ENCODE results near the gene RASGRP4.
"Not testable (repeated sequence)": the region's sequence is repeated elsewhere in the genome, so short reads cannot be mapped to it uniquely, and the experiment has no call there.

RASGRP4 gene

GRCh38 chr19:38425810-38426466 lies at the start of gene RASGRP4:
RASGRP4 (minus strand) TSS chr19:38426219; CDS start chr19:38426091, 128 bp downstream.
- no peak for DNase-seq (ENCODE audit: low read depth, low spot score)

- DNase-seq (ENCODE audit: low read depth, low spot score), result no peak
Observed at GRCh38 chr19:38475176-38475575, 49.2 kb upstream of the RASGRP4 start.

GRCh38 chr19:38473201-38473600 lies 47.2 kb upstream of the RASGRP4 start:
- DNase-seq (ENCODE audit: low read depth, low spot score), result no peak

GRCh38 chr19:38472725-38473124 lies 46.7 kb upstream of the RASGRP4 start:
- DNase-seq (ENCODE audit: low read depth, low spot score), result not testable (repeated sequence)

GRCh38 chr19:38470788-38471480 lies 44.9 kb upstream of the RASGRP4 start:
- DNase-seq (ENCODE audit: low read depth, low spot score), result no peak

- no peak for DNase-seq (ENCODE audit: low read depth, low spot score)
Observed at GRCh38 chr19:38469151-38469550, 43.1 kb upstream of the RASGRP4 start.

- DNase-seq (ENCODE audit: low read depth, low spot score), result no peak
Observed at GRCh38 chr19:38467541-38468525, 41.8 kb upstream of the RASGRP4 start.

GRCh38 chr19:38466050-38466449 lies 40.0 kb upstream of the RASGRP4 start:
- no peak for DNase-seq (ENCODE audit: low read depth, low spot score)

GRCh38 chr19:38464421-38465082 lies 38.5 kb upstream of the RASGRP4 start:
- DNase-seq (ENCODE audit: low read depth, low spot score), result no peak

- no peak for DNase-seq (ENCODE audit: low read depth, low spot score)
Observed at GRCh38 chr19:38463365-38463764, 37.3 kb upstream of the RASGRP4 start.

- DNase-seq (ENCODE audit: low read depth, low spot score), result no peak
Observed at GRCh38 chr19:38458991-38459390, 33.0 kb upstream of the RASGRP4 start.

GRCh38 chr19:38457690-38458405 lies 31.8 kb upstream of the RASGRP4 start:
- no peak for DNase-seq (ENCODE audit: low read depth, low spot score)

- DNase-seq (ENCODE audit: low read depth, low spot score), result no peak
Observed at GRCh38 chr19:38457202-38457601, 31.2 kb upstream of the RASGRP4 start.

- no peak for DNase-seq (ENCODE audit: low read depth, low spot score)
Observed at GRCh38 chr19:38455031-38455430, 29.0 kb upstream of the RASGRP4 start.

- no peak for DNase-seq (ENCODE audit: low read depth, low spot score)
Observed at GRCh38 chr19:38453596-38453995, 27.6 kb upstream of the RASGRP4 start.

- no peak for DNase-seq (ENCODE audit: low read depth, low spot score)
Observed at GRCh38 chr19:38452430-38453366, 26.7 kb upstream of the RASGRP4 start.

GRCh38 chr19:38451629-38452028 lies 25.6 kb upstream of the RASGRP4 start:
- DNase-seq (ENCODE audit: low read depth, low spot score), result no peak

GRCh38 chr19:38451036-38451435 lies 25.0 kb upstream of the RASGRP4 start:
- DNase-seq (ENCODE audit: low read depth, low spot score), result no peak

GRCh38 chr19:38449518-38449917 lies 23.5 kb upstream of the RASGRP4 start:
- no peak for DNase-seq (ENCODE audit: low read depth, low spot score)

GRCh38 chr19:38448225-38448624 lies 22.2 kb upstream of the RASGRP4 start:
- DNase-seq (ENCODE audit: low read depth, low spot score), result no peak
